HepG2 (cell line): ENCODE data around the gene CELSR2. TPM values are rescaled to one million over a fixed set of nuclear protein-coding genes. Genes with fewer than 3 reads are reported as not detected.

Source experiments
- BRCA1 ChIP-seq: sonication (generic); formaldehyde crosslinking; IDR thresholded peaks from 2 replicates; pipeline ENCODE4 v1.4.0; 2020; ENCODE audit warnings: missing genetic modification reagents
- HMG20A ChIP-seq: IDR thresholded peaks from 2 replicates; pipeline ENCODE4 v1.6.1; 2016; ENCODE audit warnings: borderline replicate concordance
- KLF6 ChIP-seq: IDR thresholded peaks from 2 replicates; pipeline ENCODE4 v1.8.0; 2016; ENCODE audit warnings: missing biosample characterization, missing genetic modification reagents
- MXD4 ChIP-seq: IDR thresholded peaks from 2 replicates; pipeline ENCODE4 v1.6.1; 2016; ENCODE audit warnings: mild to moderate bottlenecking, missing biosample characterization, missing genetic modification reagents
- ZNF629 ChIP-seq: sonication (generic); formaldehyde crosslinking; conservative IDR thresholded peaks from 2 replicates; pipeline ENCODE4 v1.5.0; 2020; ENCODE audit warnings: missing genetic modification reagents
- polyA plus RNA-seq, 8 experiments: library from polyadenylated mRNA; depleted of rRNA in 3 of 8; stranded (reverse) in 7 of 8; unstranded in 1 of 8; fragments of >200 nt; fragmentation: Illumina TruSeq in 4 of 8; extraction: Trizol in 4 of 8; gene quantifications; 2 replicates each; pipeline versions ENCODE4 v1.2.1 to v1.2.3, GENCODE V29; 2011 to 2016; ENCODE audit warnings: low read depth in 4 of 8, missing spikeins in 1 of 8, mixed read lengths in 1 of 8; ENCODE audit not compliant: insufficient read depth in 1 of 8
- total RNA-seq, 5 experiments: library from RNA; depleted of rRNA; stranded (reverse); fragments of >200 nt; fragmentation: Illumina TruSeq; extraction: Trizol; gene quantifications; 2 replicates each; pipeline ENCODE4 v1.2.3, GENCODE V29; 2016; ENCODE audit warnings: low read depth in 1 of 5
- TF ChIP-seq, protein P1 (sequence below): sonication (generic); formaldehyde crosslinking; IDR thresholded peaks from 2 replicates; pipeline ENCODE4 v1.8.0; 2022; ENCODE audit warnings: low read depth, missing genetic modification reagents
- TF ChIP-seq, protein P2 (sequence below): sonication (generic); formaldehyde crosslinking; IDR thresholded peaks from 2 replicates; pipeline ENCODE4 v1.8.1; 2023; ENCODE audit warnings: mild to moderate bottlenecking, moderate library complexity, missing genetic modification reagents
- TF ChIP-seq, protein P3 (sequence below): sonication (generic); formaldehyde crosslinking; IDR thresholded peaks from 2 replicates; pipeline ENCODE4 v1.4.0; 2020; ENCODE audit warnings: low read depth, mild to moderate bottlenecking, missing genetic modification reagents
- TF ChIP-seq, protein P4 (sequence below): sonication (generic); formaldehyde crosslinking; IDR thresholded peaks from 2 replicates; pipeline ENCODE4 v1.4.0; 2020; ENCODE audit warnings: missing genetic modification reagents
- TF ChIP-seq, protein P5 (sequence below): sonication (generic); formaldehyde crosslinking; IDR thresholded peaks from 2 replicates; pipeline ENCODE4 v1.5.0; 2020; ENCODE audit warnings: mild to moderate bottlenecking, missing genetic modification reagents, borderline replicate concordance
- TF ChIP-seq, protein P6 (sequence below): sonication (generic); formaldehyde crosslinking; IDR thresholded peaks from 2 replicates; pipeline ENCODE4; 2020; ENCODE audit warnings: missing genetic modification reagents, mild to moderate bottlenecking, borderline replicate concordance

The CELSR2 gene
- total and polyA plus RNA-seq, 2 of the 13 experiments (the other 11 are each of a cell fraction or from before 2014, with no cell fraction given) = 4.0 to 6.6 TPM

DNA sequence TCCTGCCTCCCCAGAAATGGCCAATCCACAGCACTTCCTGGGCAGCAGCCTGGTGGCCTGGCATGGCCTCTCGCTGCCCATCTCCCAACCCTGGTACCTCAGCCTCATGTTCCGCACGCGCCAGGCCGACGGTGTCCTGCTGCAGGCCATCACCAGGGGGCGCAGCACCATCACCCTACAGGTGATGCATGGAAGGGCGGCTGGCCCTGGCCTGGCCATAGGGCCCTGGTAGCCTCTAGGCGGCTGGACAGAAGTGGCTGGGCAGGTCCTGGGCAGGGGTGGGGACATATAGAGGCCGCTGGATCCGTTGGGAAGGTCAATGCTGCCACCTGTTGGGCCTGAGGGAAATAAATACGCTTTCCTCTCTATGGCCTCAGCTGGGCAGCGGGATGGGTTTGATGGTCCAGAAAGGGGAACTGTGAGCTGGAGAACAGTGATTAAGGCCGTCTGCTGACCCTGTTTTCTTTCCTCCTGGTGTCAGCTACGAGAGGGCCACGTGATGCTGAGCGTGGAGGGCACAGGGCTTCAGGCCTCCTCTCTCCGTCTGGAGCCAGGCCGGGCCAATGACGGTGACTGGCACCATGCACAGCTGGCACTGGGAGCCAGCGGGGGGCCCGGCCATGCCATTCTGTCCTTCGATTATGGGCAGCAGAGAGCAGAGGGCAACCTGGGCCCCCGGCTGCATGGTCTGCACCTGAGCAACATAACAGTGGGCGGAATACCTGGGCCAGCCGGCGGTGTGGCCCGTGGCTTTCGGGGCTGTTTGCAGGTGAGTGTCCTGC, 14.4 kb downstream of the CELSR2 start (continued):
- TF ChIP-seq, protein P1, sequence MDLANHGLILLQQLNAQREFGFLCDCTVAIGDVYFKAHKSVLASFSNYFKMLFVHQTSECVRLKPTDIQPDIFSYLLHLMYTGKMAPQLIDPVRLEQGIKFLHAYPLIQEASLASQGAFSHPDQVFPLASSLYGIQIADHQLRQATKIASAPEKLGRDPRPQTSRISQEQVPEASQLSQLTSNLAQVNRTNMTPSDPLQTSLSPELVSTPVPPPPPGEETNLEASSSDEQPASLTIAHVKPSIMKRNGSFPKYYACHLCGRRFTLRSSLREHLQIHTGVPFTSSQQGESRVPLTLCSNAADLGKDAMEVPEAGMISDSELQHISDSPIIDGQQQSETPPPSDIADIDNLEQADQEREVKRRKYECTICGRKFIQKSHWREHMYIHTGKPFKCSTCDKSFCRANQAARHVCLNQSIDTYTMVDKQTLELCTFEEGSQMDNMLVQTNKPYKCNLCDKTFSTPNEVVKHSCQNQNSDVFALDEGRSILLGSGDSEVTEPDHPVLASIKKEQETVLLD (CRISPR knock-in tag) = no peak; the same call in 1 of the 2 replicates
- TF ChIP-seq, protein P2, sequence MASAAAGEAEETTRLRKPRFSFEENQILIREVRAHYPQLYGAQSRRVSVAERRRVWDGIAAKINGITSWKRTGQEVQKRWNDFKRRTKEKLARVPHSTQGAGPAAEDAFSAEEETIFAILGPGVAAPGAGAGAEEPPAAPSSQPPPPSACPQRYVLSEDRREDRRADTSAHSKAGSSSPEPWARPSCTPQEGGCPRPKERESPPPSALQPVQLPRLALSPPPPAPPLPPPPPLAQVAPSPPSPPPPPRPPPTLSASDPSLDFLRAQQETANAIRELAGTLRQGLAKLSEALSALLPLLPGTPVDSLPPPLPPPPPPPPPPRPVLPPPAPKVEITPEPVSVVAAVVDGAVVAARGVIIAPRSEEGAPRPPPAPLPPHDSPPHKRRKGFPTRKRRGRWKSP (CRISPR knock-in tag) = 0 out of 2 replicates have a peak, but pooled peaks have one; percentile 53
- TF ChIP-seq, protein P3, sequence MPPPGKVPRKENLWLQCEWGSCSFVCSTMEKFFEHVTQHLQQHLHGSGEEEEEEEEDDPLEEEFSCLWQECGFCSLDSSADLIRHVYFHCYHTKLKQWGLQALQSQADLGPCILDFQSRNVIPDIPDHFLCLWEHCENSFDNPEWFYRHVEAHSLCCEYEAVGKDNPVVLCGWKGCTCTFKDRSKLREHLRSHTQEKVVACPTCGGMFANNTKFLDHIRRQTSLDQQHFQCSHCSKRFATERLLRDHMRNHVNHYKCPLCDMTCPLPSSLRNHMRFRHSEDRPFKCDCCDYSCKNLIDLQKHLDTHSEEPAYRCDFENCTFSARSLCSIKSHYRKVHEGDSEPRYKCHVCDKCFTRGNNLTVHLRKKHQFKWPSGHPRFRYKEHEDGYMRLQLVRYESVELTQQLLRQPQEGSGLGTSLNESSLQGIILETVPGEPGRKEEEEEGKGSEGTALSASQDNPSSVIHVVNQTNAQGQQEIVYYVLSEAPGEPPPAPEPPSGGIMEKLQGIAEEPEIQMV = peak; percentile 80; the same call in 1 of the 2 replicates
- TF ChIP-seq KLF6 (CRISPR knock-in tag) = peak; percentile 76; the same call in 1 of the 2 replicates
- TF ChIP-seq, protein P4, sequence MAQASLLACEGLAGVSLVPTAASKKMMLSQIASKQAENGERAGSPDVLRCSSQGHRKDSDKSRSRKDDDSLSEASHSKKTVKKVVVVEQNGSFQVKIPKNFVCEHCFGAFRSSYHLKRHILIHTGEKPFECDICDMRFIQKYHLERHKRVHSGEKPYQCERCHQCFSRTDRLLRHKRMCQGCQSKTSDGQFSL (CRISPR knock-in tag) = 0 out of 2 replicates have a peak, but pooled peaks have one; percentile 22
- TF ChIP-seq MXD4 (CRISPR knock-in tag) = peak; percentile 53; the same call in 1 of the 2 replicates
- TF ChIP-seq, protein P5, sequence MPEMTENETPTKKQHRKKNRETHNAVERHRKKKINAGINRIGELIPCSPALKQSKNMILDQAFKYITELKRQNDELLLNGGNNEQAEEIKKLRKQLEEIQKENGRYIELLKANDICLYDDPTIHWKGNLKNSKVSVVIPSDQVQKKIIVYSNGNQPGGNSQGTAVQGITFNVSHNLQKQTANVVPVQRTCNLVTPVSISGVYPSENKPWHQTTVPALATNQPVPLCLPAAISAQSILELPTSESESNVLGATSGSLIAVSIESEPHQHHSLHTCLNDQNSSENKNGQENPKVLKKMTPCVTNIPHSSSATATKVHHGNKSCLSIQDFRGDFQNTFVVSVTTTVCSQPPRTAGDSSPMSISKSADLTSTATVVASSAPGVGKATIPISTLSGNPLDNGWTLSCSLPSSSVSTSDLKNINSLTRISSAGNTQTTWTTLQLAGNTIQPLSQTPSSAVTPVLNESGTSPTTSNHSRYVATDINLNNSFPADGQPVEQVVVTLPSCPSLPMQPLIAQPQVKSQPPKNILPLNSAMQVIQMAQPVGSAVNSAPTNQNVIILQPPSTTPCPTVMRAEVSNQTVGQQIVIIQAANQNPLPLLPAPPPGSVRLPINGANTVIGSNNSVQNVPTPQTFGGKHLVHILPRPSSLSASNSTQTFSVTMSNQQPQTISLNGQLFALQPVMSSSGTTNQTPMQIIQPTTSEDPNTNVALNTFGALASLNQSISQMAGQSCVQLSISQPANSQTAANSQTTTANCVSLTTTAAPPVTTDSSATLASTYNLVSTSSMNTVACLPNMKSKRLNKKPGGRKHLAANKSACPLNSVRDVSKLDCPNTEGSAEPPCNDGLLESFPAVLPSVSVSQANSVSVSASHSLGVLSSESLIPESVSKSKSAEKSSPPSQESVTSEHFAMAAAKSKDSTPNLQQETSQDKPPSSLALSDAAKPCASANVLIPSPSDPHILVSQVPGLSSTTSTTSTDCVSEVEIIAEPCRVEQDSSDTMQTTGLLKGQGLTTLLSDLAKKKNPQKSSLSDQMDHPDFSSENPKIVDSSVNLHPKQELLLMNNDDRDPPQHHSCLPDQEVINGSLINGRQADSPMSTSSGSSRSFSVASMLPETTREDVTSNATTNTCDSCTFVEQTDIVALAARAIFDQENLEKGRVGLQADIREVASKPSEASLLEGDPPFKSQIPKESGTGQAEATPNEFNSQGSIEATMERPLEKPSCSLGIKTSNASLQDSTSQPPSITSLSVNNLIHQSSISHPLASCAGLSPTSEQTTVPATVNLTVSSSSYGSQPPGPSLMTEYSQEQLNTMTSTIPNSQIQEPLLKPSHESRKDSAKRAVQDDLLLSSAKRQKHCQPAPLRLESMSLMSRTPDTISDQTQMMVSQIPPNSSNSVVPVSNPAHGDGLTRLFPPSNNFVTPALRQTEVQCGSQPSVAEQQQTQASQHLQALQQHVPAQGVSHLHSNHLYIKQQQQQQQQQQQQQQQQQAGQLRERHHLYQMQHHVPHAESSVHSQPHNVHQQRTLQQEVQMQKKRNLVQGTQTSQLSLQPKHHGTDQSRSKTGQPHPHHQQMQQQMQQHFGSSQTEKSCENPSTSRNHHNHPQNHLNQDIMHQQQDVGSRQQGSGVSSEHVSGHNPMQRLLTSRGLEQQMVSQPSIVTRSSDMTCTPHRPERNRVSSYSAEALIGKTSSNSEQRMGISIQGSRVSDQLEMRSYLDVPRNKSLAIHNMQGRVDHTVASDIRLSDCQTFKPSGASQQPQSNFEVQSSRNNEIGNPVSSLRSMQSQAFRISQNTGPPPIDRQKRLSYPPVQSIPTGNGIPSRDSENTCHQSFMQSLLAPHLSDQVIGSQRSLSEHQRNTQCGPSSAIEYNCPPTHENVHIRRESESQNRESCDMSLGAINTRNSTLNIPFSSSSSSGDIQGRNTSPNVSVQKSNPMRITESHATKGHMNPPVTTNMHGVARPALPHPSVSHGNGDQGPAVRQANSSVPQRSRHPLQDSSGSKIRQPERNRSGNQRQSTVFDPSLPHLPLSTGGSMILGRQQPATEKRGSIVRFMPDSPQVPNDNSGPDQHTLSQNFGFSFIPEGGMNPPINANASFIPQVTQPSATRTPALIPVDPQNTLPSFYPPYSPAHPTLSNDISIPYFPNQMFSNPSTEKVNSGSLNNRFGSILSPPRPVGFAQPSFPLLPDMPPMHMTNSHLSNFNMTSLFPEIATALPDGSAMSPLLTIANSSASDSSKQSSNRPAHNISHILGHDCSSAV (CRISPR knock-in tag) = no peak
- no peak; the same call in 1 of the 2 replicates for TF ChIP-seq BRCA1 (CRISPR knock-in tag)
- peak; percentile 30; the same call in 1 of the 2 replicates for TF ChIP-seq HMG20A (CRISPR knock-in tag)
- TF ChIP-seq ZNF629 (CRISPR knock-in tag) = 0 out of 2 replicates have a peak, but pooled peaks have one; percentile 9
- TF ChIP-seq, protein P6, sequence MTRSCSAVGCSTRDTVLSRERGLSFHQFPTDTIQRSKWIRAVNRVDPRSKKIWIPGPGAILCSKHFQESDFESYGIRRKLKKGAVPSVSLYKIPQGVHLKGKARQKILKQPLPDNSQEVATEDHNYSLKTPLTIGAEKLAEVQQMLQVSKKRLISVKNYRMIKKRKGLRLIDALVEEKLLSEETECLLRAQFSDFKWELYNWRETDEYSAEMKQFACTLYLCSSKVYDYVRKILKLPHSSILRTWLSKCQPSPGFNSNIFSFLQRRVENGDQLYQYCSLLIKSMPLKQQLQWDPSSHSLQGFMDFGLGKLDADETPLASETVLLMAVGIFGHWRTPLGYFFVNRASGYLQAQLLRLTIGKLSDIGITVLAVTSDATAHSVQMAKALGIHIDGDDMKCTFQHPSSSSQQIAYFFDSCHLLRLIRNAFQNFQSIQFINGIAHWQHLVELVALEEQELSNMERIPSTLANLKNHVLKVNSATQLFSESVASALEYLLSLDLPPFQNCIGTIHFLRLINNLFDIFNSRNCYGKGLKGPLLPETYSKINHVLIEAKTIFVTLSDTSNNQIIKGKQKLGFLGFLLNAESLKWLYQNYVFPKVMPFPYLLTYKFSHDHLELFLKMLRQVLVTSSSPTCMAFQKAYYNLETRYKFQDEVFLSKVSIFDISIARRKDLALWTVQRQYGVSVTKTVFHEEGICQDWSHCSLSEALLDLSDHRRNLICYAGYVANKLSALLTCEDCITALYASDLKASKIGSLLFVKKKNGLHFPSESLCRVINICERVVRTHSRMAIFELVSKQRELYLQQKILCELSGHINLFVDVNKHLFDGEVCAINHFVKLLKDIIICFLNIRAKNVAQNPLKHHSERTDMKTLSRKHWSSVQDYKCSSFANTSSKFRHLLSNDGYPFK (CRISPR knock-in tag) = 0 out of 2 replicates have a peak, but pooled peaks have one; percentile 20
